ENCODE results near the gene ANKRD45.
"Not testable (repeated sequence)": the region's sequence is repeated elsewhere in the genome, so short reads cannot be mapped to it uniquely, and the experiment has no call there.

Gene ANKRD45

GRCh38 chr1:173688300-173688699, 18.6 kb upstream of the ANKRD45 start:
- no peak overlapping the region for H3K4me3 ChIP-seq (replicated peaks; ENCODE audit: insufficient read depth, low read length)
- TF ChIP-seq SPI1 (IDR thresholded peaks at IDR 0.05; ENCODE audit: borderline replicate concordance, low read depth), result peak; percentile 82
- no peak for TF ChIP-seq REST (IDR thresholded peaks at IDR 0.05; ENCODE audit: insufficient replicate concordance, low read depth)
- TF ChIP-seq GABPA (IDR thresholded peaks at IDR 0.05; ENCODE audit: low read depth), result no peak
- no peak for TF ChIP-seq POLR2AphosphoS5 (IDR thresholded peaks at IDR 0.05; ENCODE audit: low read depth)
- no peak overlapping the region for H3K27ac ChIP-seq (replicated peaks)
- H3K27me3 ChIP-seq (ENCODE audit: insufficient read depth, poor library complexity, severe bottlenecking), result no peaks in the 10 kb centered on the region
- peak; percentile 13 to 74 for DNase-seq (ENCODE audit: low read depth in 1 of 2, low spot score in 1 of 2)

GRCh38 chr1:173685121-173685520, 15.5 kb upstream of the ANKRD45 start:
- DNase-seq (ENCODE audit: low read depth in 1 of 2, low spot score in 1 of 2); H3K4me3 ChIP-seq (replicated peaks; ENCODE audit: insufficient read depth, low read length); H3K27ac ChIP-seq (replicated peaks); H3K27me3 ChIP-seq (ENCODE audit: insufficient read depth, poor library complexity, severe bottlenecking): not testable (repeated sequence)

DNA sequence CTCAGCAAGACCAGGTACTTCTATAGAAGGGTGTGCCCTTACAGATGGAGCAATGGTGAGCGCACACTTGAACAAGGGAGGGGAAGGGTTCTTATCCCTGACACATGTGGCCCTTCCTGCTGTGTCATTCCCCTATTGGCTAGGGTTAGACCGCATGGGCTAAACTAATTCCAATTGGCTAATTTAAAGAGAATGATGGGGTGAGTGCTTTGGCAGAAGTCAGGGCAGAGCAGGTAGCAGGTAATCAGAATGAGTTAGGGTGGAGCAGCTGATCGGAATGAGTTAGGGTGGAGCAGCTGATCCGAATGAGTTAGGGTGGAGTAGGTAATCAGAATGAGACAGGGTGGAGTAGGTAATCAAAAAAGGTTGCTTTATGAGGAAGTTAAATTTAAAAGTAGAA, 14.2 kb upstream of the ANKRD45 start:
- not testable (repeated sequence) for H3K27ac ChIP-seq (replicated peaks); H3K4me3 ChIP-seq (replicated peaks; ENCODE audit: insufficient read depth, low read length); H3K27me3 ChIP-seq (ENCODE audit: insufficient read depth, poor library complexity, severe bottlenecking); DNase-seq (ENCODE audit: low read depth in 1 of 2, low spot score in 1 of 2)

DNA sequence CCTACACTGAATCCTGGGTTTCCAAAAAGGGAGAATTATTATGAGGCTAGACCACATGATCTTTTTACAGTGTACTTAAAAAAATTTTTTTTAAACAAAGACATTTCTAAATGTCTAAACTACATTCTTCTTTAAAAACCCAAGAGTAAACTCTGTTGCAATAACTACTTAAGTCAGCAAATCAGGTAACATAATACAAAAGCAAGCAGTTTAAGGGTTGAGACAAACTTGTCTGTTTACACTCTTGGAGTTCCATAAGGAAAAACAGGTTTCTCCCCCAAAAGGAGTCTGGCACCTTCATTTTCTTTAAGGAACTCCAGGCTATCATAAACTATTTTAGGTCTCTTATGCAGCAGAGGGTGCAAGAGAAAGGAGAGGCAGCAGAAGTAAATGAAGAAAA, 12.5 kb upstream of the ANKRD45 start:
- no peaks in the 10 kb centered on the region for H3K27me3 ChIP-seq (ENCODE audit: insufficient read depth, poor library complexity, severe bottlenecking)
- H3K4me3 ChIP-seq (replicated peaks; ENCODE audit: insufficient read depth, low read length), result no peak overlapping the region
- TF ChIP-seq POLR2AphosphoS5 (IDR thresholded peaks at IDR 0.05; ENCODE audit: low read depth) (no peak), SPI1 (IDR thresholded peaks at IDR 0.05; ENCODE audit: borderline replicate concordance, low read depth) (no peak), REST (IDR thresholded peaks at IDR 0.05; ENCODE audit: insufficient replicate concordance, low read depth) (no peak), GABPA (IDR thresholded peaks at IDR 0.05; ENCODE audit: low read depth) (no peak)
- TF ChIP-seq, protein P1, sequence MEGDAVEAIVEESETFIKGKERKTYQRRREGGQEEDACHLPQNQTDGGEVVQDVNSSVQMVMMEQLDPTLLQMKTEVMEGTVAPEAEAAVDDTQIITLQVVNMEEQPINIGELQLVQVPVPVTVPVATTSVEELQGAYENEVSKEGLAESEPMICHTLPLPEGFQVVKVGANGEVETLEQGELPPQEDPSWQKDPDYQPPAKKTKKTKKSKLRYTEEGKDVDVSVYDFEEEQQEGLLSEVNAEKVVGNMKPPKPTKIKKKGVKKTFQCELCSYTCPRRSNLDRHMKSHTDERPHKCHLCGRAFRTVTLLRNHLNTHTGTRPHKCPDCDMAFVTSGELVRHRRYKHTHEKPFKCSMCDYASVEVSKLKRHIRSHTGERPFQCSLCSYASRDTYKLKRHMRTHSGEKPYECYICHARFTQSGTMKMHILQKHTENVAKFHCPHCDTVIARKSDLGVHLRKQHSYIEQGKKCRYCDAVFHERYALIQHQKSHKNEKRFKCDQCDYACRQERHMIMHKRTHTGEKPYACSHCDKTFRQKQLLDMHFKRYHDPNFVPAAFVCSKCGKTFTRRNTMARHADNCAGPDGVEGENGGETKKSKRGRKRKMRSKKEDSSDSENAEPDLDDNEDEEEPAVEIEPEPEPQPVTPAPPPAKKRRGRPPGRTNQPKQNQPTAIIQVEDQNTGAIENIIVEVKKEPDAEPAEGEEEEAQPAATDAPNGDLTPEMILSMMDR (IDR thresholded peaks at IDR 0.05; ENCODE audit: insufficient read depth, low read length), result no peak
- no peak for DNase-seq (ENCODE audit: low read depth in 1 of 2, low spot score in 1 of 2)
- no peak overlapping the region for H3K27ac ChIP-seq (replicated peaks)

DNA sequence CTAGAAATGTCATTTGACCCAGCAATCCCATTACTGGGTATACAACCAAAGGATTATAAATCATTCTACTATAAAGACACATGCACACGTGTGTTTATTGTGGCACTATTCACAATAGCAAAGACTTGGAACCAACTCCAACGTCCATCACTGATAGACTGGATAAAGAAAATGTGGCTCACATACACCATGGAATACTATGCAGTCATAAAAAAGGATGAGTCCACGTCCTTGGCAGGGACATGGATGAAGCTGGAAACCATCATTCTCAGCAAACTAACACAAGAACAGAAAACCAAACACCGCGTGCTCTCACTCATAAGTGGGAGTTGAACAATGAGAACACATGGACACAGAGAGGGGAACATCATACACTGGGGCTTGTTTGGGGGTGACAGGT, 10.5 kb upstream of the ANKRD45 start:
- not testable (repeated sequence) for DNase-seq (ENCODE audit: low read depth in 1 of 2, low spot score in 1 of 2); H3K27me3 ChIP-seq (ENCODE audit: insufficient read depth, poor library complexity, severe bottlenecking); H3K4me3 ChIP-seq (replicated peaks; ENCODE audit: insufficient read depth, low read length); H3K27ac ChIP-seq (replicated peaks)

DNA sequence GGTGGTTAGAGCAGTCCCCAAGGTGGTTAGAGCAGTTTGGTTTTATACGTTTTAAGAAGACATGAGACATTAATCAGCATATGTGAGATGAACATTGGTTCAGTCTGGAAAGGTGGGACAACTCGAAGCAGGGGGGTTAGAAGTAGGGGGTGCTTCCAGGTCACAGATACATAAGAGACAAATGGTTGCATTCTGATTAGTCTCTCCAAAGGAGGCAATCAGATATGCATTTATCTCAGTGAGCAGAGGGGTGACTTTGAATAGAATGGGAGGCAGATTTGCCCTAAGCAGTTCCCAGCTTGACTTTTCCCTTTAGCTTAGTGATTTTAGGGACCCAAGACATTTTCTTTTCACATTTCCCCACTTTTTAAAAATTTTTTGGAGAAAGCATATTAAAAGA, 4.8 kb upstream of the ANKRD45 start:
- DNase-seq (ENCODE audit: low read depth in 1 of 2, low spot score in 1 of 2); H3K27ac ChIP-seq (replicated peaks); H3K4me3 ChIP-seq (replicated peaks; ENCODE audit: insufficient read depth, low read length); H3K27me3 ChIP-seq (ENCODE audit: insufficient read depth, poor library complexity, severe bottlenecking): not testable (repeated sequence)

DNA sequence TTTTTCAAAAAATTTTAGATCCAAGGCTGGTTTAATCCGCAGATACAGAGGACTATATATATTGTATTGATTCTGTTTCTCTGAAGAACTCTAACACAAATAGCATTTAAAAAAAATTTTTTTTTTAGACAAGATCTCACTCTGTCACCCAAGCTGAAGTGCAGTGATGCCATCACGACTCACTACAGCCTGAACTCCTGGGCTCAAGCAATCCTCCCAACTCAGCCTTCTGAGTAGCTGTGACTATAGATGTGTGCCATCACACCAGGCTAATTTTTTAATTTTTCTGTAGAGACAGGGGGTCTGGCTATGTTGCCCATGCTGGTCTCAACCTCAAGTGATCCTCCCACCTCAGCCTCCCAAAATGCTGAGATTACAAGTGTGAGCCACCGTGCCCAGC, 3.0 kb downstream of the ANKRD45 start:
- H3K27ac ChIP-seq (replicated peaks), result no peak overlapping the region
- TF ChIP-seq, protein P1 (IDR thresholded peaks at IDR 0.05; ENCODE audit: insufficient read depth, low read length), result no peak
- TF ChIP-seq POLR2AphosphoS5 (IDR thresholded peaks at IDR 0.05; ENCODE audit: low read depth) (no peak), SPI1 (IDR thresholded peaks at IDR 0.05; ENCODE audit: borderline replicate concordance, low read depth) (no peak), GABPA (IDR thresholded peaks at IDR 0.05; ENCODE audit: low read depth) (no peak), REST (IDR thresholded peaks at IDR 0.05; ENCODE audit: insufficient replicate concordance, low read depth) (no peak)
- no peak overlapping the region for H3K4me3 ChIP-seq (replicated peaks; ENCODE audit: insufficient read depth, low read length)
- peaks cover 4% of the 10 kb centered on the region for H3K27me3 ChIP-seq (ENCODE audit: insufficient read depth, poor library complexity, severe bottlenecking)
- DNase-seq (ENCODE audit: low read depth in 1 of 2, low spot score in 1 of 2), result no peak

Data from HL-60 (cell line).